Tibial nerve (tissue), 3 donors: Measurements from ENCODE around the gene ZMYND8.

Experiments
- POLR2A ChIP-seq, 2 donors: fragments of 450-650 bp; IDR thresholded peaks; one replicate each; pipeline ENCODE4 v1.6.1; 2017; ENCODE audit warnings: antibody characterized with exemption in 2 of 2, mild to moderate bottlenecking in 2 of 2, moderate library complexity in 2 of 2
- TF ChIP-seq, protein P1 (sequence below), 5 experiments: fragments of 200-600 bp in 3 of 5; fragments of 450-650 bp in 2 of 5; sonication (generic) in 3 of 5; IDR thresholded peaks; one replicate each; pipeline ENCODE4 v1.5.1; 2016 to 2019; ENCODE audit warnings: antibody characterized with exemption in 5 of 5, mild to moderate bottlenecking in 3 of 5, moderate library complexity in 2 of 5

- TF ChIP-seq, protein P1, sequence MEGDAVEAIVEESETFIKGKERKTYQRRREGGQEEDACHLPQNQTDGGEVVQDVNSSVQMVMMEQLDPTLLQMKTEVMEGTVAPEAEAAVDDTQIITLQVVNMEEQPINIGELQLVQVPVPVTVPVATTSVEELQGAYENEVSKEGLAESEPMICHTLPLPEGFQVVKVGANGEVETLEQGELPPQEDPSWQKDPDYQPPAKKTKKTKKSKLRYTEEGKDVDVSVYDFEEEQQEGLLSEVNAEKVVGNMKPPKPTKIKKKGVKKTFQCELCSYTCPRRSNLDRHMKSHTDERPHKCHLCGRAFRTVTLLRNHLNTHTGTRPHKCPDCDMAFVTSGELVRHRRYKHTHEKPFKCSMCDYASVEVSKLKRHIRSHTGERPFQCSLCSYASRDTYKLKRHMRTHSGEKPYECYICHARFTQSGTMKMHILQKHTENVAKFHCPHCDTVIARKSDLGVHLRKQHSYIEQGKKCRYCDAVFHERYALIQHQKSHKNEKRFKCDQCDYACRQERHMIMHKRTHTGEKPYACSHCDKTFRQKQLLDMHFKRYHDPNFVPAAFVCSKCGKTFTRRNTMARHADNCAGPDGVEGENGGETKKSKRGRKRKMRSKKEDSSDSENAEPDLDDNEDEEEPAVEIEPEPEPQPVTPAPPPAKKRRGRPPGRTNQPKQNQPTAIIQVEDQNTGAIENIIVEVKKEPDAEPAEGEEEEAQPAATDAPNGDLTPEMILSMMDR (IDR thresholded peaks at IDR 0.05) = no peak
- no peak for TF ChIP-seq POLR2A (IDR thresholded peaks at IDR 0.05)
Measured at GRCh38 chr20:47296950-47297349, 59.5 kb downstream of the ZMYND8 start.
